SK-N-SH treated with all-trans-retinoic acid at 6 μM for 48 hours (cell line): Measurements from ENCODE around the gene SLC24A4.

Experiments
- ATAC-seq: fragments of 200-7000 bp; cut with Tn5 transposase; 3 replicates; pipeline ENCODE4 v1.9.1; 2020; ENCODE audit warnings: mild to moderate bottlenecking, moderate library complexity
- ARNTL ChIP-seq: fragments of 450-650 bp; formaldehyde crosslinking; IDR thresholded peaks from 2 replicates; pipeline ENCODE4 v1.5.0; 2020; ENCODE audit warnings: low read depth, mild to moderate bottlenecking, moderate library complexity, borderline replicate concordance
- CSDC2 ChIP-seq: fragments of 250-450 bp; sonication (Bioruptor Pico); IDR thresholded peaks from 2 replicates; pipeline ENCODE4 v1.5.0; 2020; ENCODE audit warnings: mild to moderate bottlenecking, moderate library complexity
- ESRRG ChIP-seq: fragments of 250-450 bp; sonication (Bioruptor Pico); IDR thresholded peaks from 2 replicates; pipeline ENCODE4 v1.6.1; 2021; ENCODE audit warnings: mild to moderate bottlenecking
- GLIS3 ChIP-seq: fragments of 250-450 bp; sonication (Bioruptor Pico); IDR thresholded peaks from 2 replicates; pipeline ENCODE4 v1.5.0; 2020; ENCODE audit warnings: mild to moderate bottlenecking, moderate library complexity
- ISL1 ChIP-seq: fragments of 250-450 bp; sonication (Bioruptor Pico); IDR thresholded peaks from 2 replicates; pipeline ENCODE4 v2.1.2; 2022; ENCODE audit warnings: mild to moderate bottlenecking, moderate library complexity
- OSR1 ChIP-seq: fragments of 250-450 bp; sonication (Bioruptor Pico); IDR thresholded peaks from 2 replicates; pipeline ENCODE4 v1.8.0; 2022; ENCODE audit warnings: moderate library complexity, mild to moderate bottlenecking, inconsistent platforms
- PPARA ChIP-seq: fragments of 250-450 bp; sonication (Bioruptor Pico); IDR thresholded peaks from 2 replicates; pipeline ENCODE4 v1.5.0; 2020; ENCODE audit warnings: mild to moderate bottlenecking, borderline replicate concordance
- RARB ChIP-seq: fragments of 250-450 bp; sonication (Bioruptor Pico); IDR thresholded peaks from 2 replicates; pipeline ENCODE4 v1.8.0; 2021; ENCODE audit warnings: mild to moderate bottlenecking, moderate library complexity
- SNAI2 ChIP-seq: fragments of 250-450 bp; sonication (Bioruptor Pico); IDR thresholded peaks from 2 replicates; pipeline ENCODE4 v1.5.0; 2020; ENCODE audit warnings: mild to moderate bottlenecking, moderate library complexity
- TCF4 ChIP-seq: fragments of 250-450 bp; sonication (Bioruptor Pico); IDR thresholded peaks from 2 replicates; pipeline ENCODE4 v1.8.0; 2021; ENCODE audit warnings: mild to moderate bottlenecking, moderate library complexity, borderline replicate concordance
- TOX ChIP-seq: fragments of 250-450 bp; sonication (Bioruptor Pico); IDR thresholded peaks from 2 replicates; pipeline ENCODE4 v1.8.0; 2021; ENCODE audit warnings: mild to moderate bottlenecking, moderate library complexity, borderline replicate concordance
- ZC3H10 ChIP-seq: fragments of 250-450 bp; sonication (Bioruptor Pico); IDR thresholded peaks from 2 replicates; pipeline ENCODE4 v1.5.1; 2021; ENCODE audit warnings: mild to moderate bottlenecking, moderate library complexity
- ZFP3 ChIP-seq: fragments of 250-450 bp; sonication (Bioruptor Pico); IDR thresholded peaks from 2 replicates; pipeline ENCODE4 v1.5.0; 2020; ENCODE audit warnings: mild to moderate bottlenecking, moderate library complexity
- ZFP30 ChIP-seq: fragments of 450-650 bp; formaldehyde crosslinking; IDR thresholded peaks from 2 replicates; pipeline ENCODE4 v1.5.0; 2022; ENCODE audit warnings: mild to moderate bottlenecking, moderate library complexity
- ZNF565 ChIP-seq: fragments of 450-650 bp; formaldehyde crosslinking; conservative IDR thresholded peaks from 2 replicates; pipeline ENCODE4 v1.5.0; 2020; ENCODE audit warnings: low read depth, mild to moderate bottlenecking, moderate library complexity
- ZNF70 ChIP-seq: fragments of 450-650 bp; formaldehyde crosslinking; IDR thresholded peaks from 2 replicates; pipeline ENCODE4 v1.5.0; 2020; ENCODE audit warnings: mild to moderate bottlenecking, moderate library complexity
- ZNF8 ChIP-seq: fragments of 450-650 bp; formaldehyde crosslinking; IDR thresholded peaks from 2 replicates; pipeline ENCODE4 v1.5.0; 2020; ENCODE audit warnings: mild to moderate bottlenecking, moderate library complexity
- TF ChIP-seq, protein P1 (sequence below): fragments of 250-450 bp; sonication (Bioruptor Pico); IDR thresholded peaks from 2 replicates; pipeline ENCODE4 v1.8.0; 2021; ENCODE audit warnings: low read depth, mild to moderate bottlenecking, moderate library complexity, borderline replicate concordance
- TF ChIP-seq, protein P2 (sequence below): fragments of 250-450 bp; sonication (Bioruptor Pico); IDR thresholded peaks from 2 replicates; pipeline ENCODE4 v1.8.0; 2020; ENCODE audit warnings: mild to moderate bottlenecking, moderate library complexity, borderline replicate concordance
- TF ChIP-seq, protein P3 (sequence below): fragments of 250-450 bp; sonication (Bioruptor Pico); IDR thresholded peaks from 2 replicates; pipeline ENCODE4 v1.5.0; 2020; ENCODE audit warnings: mild to moderate bottlenecking, moderate library complexity

Gene SLC24A4

DNA sequence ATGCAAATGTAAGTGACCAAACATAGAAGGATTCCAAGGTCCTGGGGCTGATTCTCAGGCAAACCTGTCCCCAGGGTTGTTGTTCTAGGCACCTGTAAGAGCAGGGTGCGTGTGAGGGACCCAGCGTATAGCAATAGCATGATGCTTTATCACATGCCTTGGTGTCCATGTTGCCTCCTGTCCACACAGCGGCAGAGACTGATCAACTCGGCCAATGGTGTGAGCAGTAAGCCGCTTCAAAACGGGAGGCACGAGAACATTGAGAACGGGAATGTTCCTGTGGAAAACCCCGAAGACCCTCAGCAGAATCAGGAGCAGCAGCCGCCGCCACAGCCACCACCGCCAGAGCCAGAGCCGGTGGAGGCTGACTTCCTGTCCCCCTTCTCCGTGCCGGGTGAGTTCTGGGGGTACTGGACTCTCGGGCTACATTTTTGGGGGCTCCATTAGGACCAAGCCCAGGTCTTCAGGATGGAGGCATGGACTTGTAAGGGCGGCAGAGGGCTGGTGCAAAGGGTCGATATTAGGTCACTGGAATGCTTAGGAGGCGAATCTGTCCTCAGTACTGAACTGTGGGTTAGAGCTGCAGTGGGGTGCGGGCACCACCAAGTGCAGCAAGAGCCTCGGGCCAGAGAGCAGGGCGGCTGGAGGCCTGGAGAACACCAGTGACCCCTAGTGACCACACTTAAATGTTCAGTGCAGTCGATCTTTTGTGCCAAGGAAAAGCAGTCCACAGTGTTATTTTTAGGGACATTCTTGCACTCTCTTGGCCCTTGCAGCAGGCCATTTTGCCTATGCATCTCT lies 133.4 kb downstream of the SLC24A4 start:
- no peak for TF ChIP-seq SNAI2 (CRISPR knock-in tag)
- TF ChIP-seq TCF4: no peak
- peak; percentile 89 for ATAC-seq

DNA sequence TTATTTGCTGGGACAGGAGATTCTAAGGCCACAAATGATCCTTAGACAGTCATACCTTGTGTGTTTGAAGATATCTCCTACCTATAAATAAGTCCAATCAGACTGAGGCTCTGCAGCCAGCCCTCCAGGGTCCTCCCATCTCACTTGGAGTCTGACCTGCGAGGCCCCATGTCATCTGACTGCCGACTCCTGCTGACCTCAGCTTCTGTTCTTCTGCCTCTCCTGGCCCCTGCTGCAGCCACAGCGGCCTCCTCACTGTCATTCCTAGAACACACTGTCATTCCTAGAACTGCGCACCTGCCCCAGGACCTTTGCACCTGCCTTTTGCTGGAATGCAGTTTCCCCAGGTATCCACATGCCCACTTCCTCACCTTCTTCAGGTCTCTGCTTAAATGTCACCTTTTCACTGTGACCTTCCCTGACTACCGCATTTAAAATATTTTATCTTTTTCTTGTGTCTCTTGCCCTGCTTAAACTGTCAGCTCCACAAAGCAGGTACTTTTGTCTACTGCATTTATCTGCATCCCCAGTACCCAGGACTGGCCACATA lies 134.1 kb downstream of the SLC24A4 start:
- ATAC-seq: peak; percentile 7
- TF ChIP-seq ZFP3 (CRISPR knock-in tag) (no peak), OSR1 (CRISPR knock-in tag) (no peak), RARB (no peak), GLIS3 (CRISPR knock-in tag) (no peak), CSDC2 (no peak), TOX (CRISPR knock-in tag) (no peak), ZC3H10 (CRISPR knock-in tag) (no peak), SNAI2 (CRISPR knock-in tag) (no peak)

DNA sequence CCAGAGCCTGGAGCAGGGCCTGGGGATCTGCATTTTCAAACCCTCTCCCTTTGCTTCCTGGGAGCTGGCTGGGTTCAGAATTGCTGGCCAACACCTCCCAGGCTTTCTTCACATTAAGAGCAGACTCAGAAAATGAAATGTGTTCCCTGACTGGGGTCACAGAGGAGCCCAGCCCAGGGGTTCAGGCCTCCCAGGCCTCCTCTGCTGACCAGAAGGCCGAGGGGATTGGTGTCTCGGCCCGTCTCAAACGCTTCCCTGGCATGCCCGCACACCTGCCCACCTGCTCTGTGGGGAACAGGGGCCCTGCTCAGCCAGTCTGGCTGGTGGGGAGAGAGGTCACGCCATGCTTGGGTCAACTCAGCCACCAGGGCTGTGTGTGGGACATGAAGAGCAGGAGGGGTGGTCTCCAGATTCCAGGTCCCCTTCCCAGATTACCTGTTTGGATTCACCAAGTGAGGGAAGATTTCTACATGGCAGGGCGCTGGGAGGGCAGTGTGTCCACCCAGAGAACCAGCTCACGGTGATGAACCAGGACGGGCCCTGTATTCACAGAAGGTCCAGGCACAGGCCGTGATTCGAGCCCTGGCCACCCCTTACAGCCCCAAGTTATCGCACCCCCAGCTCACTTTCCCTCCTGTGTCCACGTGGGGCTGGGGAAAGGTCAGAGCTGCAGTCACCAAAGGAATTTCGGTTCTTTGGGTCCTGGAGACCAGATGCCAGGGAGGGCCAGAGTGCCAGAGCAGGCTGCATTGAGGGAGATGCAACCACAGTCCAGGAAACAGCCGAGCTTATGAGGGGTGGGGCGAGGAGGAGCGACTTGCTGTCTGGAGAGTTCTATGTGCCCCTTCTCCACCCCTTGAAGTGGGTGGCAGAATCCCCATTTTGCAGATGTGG lies 135.4 kb downstream of the SLC24A4 start:
- ATAC-seq: no peak
- TF ChIP-seq ESRRG (CRISPR knock-in tag) (no peak), CSDC2 (no peak), ZFP3 (CRISPR knock-in tag) (no peak), TCF4 (no peak), PPARA (CRISPR knock-in tag) (no peak), GLIS3 (CRISPR knock-in tag) (no peak), ZC3H10 (CRISPR knock-in tag) (no peak), OSR1 (CRISPR knock-in tag) (no peak), ZNF8 (CRISPR knock-in tag) (no peak), RARB (no peak), ZNF565 (CRISPR knock-in tag) (no peak), ZNF70 (CRISPR knock-in tag) (no peak), ISL1 (CRISPR knock-in tag) (no peak)
- TF ChIP-seq, protein P1, sequence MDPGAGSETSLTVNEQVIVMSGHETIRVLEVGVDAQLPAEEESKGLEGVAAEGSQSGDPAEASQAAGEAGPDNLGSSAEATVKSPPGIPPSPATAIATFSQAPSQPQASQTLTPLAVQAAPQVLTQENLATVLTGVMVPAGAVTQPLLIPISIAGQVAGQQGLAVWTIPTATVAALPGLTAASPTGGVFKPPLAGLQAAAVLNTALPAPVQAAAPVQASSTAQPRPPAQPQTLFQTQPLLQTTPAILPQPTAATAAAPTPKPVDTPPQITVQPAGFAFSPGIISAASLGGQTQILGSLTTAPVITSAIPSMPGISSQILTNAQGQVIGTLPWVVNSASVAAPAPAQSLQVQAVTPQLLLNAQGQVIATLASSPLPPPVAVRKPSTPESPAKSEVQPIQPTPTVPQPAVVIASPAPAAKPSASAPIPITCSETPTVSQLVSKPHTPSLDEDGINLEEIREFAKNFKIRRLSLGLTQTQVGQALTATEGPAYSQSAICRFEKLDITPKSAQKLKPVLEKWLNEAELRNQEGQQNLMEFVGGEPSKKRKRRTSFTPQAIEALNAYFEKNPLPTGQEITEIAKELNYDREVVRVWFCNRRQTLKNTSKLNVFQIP (CRISPR knock-in tag): no peak
- TF ChIP-seq, protein P2, sequence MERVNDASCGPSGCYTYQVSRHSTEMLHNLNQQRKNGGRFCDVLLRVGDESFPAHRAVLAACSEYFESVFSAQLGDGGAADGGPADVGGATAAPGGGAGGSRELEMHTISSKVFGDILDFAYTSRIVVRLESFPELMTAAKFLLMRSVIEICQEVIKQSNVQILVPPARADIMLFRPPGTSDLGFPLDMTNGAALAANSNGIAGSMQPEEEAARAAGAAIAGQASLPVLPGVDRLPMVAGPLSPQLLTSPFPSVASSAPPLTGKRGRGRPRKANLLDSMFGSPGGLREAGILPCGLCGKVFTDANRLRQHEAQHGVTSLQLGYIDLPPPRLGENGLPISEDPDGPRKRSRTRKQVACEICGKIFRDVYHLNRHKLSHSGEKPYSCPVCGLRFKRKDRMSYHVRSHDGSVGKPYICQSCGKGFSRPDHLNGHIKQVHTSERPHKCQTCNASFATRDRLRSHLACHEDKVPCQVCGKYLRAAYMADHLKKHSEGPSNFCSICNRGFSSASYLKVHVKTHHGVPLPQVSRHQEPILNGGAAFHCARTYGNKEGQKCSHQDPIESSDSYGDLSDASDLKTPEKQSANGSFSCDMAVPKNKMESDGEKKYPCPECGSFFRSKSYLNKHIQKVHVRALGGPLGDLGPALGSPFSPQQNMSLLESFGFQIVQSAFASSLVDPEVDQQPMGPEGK (CRISPR knock-in tag): no peak

DNA sequence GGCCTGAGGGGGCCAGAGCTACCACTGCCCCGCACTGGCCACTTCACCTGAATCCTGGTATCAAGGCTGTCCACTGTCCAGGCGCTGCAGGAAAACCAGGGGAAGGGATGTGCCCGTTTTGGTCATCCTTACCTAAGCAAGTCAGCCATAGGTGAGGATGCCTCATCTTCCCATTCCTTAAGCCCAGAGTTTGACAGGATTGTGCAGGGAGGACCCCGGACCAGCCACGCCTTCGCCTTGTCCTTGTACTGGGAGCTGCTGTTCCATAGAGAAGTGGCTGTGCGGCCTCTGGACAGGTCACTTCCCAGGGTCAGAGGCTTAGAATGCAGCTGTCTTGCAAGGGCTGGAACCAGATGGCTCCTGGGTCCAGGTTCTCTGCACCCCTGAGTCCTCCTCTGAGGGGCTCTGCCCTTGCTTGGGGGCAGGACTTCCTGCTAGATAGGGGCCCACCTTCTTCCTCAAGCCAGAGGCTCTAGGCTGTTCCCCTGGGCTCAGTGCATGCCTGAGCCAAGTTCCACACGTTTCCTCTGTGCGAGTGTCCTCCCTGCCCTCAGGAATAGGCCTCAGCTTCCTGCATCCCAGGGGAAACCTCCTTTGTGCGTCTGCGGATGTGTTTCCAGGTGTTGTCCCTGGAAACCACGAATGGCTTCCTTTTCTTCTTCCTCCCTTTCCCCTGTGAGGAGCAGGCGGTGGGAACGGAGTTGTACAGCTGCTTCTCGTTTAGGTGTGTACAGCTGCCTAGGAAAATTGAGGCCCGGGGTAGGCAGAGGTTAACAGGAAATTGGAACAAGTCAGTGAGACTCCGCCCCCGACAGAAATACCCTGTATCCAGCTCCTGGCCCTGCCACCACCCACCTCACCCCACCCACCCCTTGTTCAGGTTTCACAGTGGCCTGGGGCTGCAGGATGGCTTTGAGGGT lies 136.3 kb downstream of the SLC24A4 start:
- no peak for ATAC-seq
- TF ChIP-seq ZNF70 (CRISPR knock-in tag) (no peak), PPARA (CRISPR knock-in tag) (no peak), OSR1 (CRISPR knock-in tag) (no peak), ISL1 (CRISPR knock-in tag) (no peak), ZFP3 (CRISPR knock-in tag) (no peak), ZC3H10 (CRISPR knock-in tag) (no peak), CSDC2 (no peak), RARB (no peak), ZNF565 (CRISPR knock-in tag) (no peak), ZFP30 (no peak), ARNTL (CRISPR knock-in tag) (no peak)
- TF ChIP-seq, protein P2 (CRISPR knock-in tag): no peak
- TF ChIP-seq, protein P3, sequence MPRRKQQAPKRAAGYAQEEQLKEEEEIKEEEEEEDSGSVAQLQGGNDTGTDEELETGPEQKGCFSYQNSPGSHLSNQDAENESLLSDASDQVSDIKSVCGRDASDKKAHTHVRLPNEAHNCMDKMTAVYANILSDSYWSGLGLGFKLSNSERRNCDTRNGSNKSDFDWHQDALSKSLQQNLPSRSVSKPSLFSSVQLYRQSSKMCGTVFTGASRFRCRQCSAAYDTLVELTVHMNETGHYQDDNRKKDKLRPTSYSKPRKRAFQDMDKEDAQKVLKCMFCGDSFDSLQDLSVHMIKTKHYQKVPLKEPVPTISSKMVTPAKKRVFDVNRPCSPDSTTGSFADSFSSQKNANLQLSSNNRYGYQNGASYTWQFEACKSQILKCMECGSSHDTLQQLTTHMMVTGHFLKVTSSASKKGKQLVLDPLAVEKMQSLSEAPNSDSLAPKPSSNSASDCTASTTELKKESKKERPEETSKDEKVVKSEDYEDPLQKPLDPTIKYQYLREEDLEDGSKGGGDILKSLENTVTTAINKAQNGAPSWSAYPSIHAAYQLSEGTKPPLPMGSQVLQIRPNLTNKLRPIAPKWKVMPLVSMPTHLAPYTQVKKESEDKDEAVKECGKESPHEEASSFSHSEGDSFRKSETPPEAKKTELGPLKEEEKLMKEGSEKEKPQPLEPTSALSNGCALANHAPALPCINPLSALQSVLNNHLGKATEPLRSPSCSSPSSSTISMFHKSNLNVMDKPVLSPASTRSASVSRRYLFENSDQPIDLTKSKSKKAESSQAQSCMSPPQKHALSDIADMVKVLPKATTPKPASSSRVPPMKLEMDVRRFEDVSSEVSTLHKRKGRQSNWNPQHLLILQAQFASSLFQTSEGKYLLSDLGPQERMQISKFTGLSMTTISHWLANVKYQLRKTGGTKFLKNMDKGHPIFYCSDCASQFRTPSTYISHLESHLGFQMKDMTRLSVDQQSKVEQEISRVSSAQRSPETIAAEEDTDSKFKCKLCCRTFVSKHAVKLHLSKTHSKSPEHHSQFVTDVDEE (CRISPR knock-in tag): no peak
- TF ChIP-seq, protein P1 (CRISPR knock-in tag): no peak
